IPS-NIHi7 (cell line): Measurements from ENCODE around the gene POLA1.

Experiments used
- DNase-seq: peaks from one replicate; pipeline ENCODE4 v3.0.0; 2012; ENCODE audit warnings: mixed read lengths; ENCODE audit errors: extremely low spot score

The POLA1 gene

GRCh38 chrX:25010784-25011588 is 317.3 kb downstream of the POLA1 start:
- DNase-seq: no peak

- DNase-seq: no peak
These were observed 318.1 kb downstream of the POLA1 start for GRCh38 chrX:25011589-25012432.

GRCh38 chrX:25012433-25012735 is 318.7 kb downstream of the POLA1 start:
- no peak for DNase-seq

DNA sequence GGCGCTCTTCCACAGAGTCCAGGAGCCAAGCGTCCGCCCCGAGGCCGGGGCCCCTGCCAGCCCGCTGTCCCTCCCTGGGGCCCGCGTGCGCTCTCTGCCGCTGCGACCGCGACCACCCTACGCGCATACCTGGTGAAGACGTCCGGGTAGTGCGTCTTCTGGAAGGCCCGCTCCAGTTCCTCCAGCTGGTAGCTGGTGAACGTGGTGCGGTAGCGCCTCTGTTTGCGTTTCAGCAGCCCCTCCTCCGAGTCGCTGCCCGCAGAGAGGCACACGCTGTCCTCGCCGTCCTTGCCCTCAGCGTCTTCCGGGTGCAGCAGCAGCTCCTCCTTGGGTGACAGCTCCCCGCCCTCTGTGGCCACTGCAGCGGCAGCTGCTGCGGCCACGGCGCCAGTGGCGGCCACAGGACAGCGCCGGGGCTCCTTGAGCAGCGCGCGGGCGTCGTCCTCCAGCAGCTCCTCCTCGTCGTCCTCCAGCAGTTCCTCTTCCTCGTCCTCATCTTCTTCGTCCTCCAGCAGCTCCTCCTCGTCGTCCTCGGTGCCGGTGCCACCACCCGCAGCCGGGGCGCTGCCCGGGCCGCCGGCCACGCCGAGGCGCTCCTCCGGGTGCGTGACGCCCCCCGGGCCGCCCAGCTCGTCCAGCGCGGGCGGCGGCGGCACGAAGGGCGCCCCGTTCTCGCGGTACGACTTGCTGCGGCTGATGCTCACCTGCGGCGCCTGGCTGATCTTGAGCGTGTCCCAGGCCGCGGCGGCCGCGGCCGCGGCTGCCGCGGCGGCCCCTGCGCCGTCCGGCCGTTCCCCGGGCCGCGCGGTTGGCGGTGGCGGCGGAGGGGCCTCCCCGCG is 319.3 kb downstream of the POLA1 start:
- DNase-seq: no peak

DNA sequence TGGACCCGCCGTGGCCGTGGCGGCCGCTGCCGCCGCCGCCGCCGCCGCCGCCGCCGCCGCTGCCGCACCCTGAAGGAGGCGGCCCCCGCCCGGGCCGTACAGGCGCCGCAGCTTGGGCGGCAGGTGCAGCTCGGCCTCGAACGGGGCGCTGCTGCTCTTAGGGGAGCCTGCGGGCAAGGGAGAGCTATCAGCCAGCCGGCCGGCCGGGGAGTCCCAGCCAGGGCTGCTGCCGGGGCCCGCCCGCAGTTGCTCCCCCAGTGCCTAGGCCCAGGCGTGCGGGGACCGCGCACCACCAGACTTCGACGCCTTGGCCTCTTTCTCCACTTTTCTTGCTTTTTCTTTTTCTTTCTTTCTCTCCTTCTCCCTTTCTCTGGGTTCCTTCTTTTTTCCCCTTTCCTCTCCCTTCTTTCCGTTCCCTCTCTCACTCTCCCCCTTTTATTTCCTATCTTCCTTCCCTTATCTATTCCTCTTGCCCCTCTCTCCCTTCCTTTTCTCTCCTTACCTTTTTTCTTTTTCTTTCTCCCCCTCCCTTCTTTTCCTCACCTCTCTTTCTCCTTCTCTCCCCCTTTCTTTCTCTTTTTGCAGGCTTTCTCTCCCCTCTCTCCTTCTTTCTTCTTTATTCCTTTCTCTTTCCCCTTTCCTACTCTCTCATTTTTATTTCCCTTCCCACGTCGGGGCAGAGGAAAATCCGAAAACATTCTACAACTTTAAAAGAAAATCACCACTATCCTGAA is 320.1 kb downstream of the POLA1 start:
- no peak for DNase-seq

DNA sequence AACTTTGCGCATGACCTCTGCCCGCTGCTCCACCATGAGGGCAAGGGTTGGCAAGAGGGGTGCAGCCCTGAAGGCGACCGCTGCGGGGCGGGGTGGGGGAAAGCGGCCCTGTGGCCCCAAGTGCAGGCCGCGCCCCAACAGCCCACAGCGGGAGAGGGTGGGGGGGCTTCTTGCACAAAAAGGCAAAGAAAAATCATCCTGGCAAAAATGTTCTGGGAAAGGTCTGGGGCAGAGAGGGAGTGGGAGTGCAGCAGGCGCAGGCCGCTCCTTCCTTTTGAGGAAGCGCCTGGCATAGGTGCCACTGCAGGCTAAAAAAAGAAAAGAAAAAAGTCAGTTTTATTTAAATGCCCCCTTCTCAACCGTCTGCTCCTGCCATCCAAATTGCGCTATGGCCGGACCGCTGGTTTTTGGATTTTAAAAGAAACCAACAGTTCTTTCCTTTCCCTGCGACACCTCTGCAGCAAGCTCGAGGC is 320.7 kb downstream of the POLA1 start:
- DNase-seq: no peak

- DNase-seq: peak; percentile 95
These were observed 322.0 kb downstream of the POLA1 start, which contains the start of gene ARX for GRCh38 chrX:25015486-25016360. TSS of gene ARX (minus strand) at chrX:25015965. CDS start at chrX:25015737, 228 bp downstream.

DNA sequence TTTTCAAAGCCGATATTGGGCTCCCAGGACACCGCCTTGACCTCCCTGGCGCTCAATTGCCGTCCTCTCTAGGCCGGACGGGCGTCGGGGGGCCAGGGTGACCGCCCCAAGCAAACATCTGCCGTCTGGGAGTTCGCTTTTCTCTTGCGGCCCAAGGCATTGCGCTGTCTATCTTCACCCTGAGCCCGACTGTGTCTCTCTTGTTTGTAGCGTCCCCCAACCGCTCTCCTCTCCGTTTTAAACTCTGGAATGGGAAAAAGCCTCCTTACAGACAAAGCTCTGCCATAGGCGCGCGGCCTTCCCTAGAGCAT is 322.6 kb downstream of the POLA1 start:
- no peak for DNase-seq

GRCh38 chrX:25016938-25017598 is 323.4 kb downstream of the POLA1 start:
- DNase-seq: no peak

DNA sequence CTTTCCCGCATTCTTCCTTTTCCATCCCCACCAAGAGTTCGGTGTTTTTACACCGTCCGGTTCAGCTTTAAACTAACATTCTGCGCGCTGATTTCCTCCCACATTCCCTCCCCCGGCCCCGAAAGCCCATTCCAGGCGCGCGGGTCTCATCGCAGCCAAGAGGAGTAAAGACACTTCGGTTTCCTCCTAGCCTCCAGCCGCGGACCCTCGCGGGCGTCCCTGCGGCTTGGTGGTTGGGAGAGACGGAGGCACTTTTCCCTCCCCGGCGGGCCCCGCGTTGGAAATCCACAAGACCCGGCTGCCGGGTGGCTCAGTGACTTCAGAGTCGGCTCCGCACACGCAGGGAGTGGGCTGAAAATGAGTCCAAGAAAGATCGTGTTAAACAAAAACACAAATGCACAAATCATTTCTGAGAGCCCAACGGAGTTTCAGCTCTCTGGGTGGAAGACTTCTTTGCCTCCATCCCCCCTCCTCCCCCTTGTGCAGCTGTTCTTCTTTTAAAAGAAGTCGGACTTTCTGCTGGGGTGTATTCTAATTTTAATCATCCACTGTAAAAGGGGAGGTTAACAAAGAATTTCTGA is 324.0 kb downstream of the POLA1 start:
- DNase-seq: no peak

- no peak for DNase-seq
These were observed 325.0 kb downstream of the POLA1 start for GRCh38 chrX:25018682-25019081.

DNA sequence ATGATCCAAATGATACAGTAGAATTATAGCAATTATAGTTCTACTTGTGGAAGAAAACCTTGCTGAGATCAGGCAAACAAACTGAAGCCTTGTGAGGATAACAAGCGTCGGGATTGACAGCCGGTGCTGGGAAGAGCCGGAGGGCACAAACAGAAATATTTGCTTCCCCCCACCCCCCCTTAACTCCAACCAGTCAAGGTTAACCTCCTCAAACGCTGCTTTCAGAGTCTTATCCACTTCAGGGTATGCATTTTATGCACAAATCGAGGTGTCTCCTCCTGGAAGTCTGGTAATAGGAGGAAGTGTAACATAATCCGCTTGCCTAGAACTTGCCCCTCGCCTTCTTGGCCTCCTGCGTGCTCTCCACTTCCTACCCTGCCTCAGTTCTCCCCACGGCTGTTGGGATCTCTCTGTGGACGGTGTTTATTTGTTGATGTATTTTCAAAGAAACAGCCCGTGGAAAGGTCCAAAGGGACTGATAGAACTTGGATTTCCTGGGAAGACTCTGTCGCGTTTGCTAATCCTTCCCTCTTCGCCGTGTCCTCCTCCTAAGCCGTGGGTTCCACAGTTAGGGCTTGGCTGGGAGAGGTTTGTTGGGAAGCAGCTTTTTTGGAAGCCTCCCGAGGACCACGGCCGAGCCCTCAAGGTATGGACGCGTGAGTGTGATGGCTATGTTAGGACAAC is 326.1 kb downstream of the POLA1 start:
- no peak for DNase-seq

DNA sequence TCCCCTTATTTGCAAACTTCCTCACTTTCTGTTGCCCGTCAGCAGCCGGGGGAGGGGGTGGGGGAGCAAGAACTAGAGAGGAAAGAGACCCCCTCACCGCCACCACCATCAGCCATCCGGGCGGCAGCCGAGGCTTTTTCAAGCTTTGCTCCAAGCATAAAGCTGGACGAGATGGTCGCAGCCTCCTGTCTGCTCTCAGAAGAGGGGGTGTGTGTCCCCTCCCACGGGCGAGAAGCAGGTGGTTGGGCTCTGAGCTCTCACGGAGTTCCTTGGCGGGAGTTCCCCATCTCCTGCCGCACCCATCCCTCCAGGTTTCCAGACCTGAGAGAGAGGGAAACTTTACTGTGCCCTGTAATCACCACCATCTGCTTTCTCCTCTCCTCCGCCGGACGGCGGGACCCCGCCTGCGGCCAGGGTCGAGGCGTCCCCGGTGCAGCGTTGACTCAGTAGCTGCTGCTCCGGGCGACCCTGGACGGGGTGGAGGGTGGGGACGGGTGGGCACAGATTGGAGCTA is 326.7 kb downstream of the POLA1 start:
- peak; percentile 50 for DNase-seq

- peak; percentile 89 for DNase-seq
These were observed 327.3 kb downstream of the POLA1 start for GRCh38 chrX:25020905-25021449.

DNA sequence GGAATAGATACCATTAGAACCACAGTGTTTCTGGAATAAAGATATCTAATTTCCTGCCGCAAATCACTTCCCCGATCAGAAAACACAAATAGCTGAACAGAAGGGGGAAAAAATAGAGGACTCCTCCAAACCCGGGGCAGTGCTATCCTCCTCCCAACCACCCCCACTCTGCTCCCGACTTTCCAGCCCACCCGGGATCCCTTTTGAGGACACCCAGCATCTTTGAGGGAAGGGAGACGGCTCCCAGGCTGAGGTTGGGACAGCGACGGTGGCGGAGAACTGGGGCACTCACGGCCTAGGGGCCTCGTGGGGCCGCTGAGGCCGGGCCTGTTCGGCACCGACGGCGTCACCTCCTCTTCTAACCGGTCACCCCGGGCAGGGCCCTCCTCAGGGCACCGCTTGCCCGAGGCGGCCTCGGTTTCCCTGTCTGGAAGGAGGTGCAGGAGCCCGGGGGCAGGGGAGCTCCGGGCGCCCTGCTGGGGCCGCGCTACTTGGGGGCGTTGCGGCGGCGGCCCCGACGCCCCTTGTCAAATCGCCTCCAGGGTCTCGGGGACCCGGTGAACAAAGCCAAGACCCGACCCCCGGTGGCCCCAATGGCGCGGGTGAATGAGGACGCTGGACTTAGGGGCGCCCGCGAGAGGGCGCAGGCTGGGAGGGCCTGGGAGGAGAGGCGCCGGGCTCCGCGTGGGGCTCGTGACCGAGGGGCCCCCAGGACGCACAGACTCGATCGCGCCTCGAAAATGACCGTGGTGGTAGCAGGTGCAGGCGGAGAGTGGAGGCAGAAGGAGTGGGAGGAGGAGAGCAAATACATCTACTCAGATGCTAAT is 329.0 kb downstream of the POLA1 start:
- peak; percentile 25 for DNase-seq

DNA sequence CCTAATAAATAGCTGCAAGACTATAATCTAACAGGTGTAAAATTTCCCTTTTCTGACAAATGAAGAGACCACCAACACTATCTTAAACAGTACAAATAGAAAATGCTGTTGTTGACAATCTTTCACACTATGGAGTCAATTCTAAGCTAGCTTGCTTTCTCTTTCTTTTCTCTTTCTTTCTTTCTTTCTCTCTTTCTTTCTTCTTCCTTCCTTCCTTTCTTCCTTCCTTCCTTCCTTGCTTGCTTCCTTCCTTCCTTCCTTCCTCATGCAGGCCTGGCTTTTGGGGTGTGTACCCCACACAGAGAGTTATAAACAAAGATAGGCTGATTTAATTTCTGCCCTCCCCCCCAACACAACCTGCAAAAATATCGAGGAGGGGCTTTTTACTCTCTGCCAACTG is 330.2 kb downstream of the POLA1 start:
- DNase-seq: no peak

GRCh38 chrX:25025615-25026014 is 331.9 kb downstream of the POLA1 start:
- DNase-seq: no peak

DNA sequence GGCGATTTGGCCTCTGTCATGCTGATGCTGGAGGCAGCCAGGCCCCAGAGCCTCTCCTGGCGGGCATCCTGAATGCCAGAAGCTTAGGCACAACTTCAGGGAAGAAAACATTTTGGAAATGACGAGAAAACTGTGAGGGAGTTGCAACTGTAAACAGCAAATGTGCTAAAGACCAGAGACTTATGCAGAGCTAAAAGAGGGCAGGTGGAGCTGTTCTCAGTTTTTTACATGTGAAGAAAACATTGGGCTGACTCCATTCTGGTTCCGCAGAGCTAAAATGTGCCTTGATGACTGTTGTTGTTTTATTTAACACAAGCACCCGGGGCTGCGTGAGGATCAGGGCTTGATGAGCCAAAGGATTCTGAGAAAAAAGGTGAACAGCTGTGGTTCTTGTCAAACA is 332.9 kb downstream of the POLA1 start:
- DNase-seq: no peak
